Coronary artery (tissue), 2 donors: Measurements from ENCODE around the gene MAP3K1.

ENCODE experiments used
- DNase-seq: peaks from one replicate; pipeline ENCODE4 v3.0.0-alpha.2; 2017; ENCODE audit warnings: low spot score
- H3K27ac ChIP-seq, 2 donors: fragments of 200-600 bp; sonication (generic); one replicate each; pipeline ENCODE4 v1.5.1; 2016 to 2019
- H3K4me3 ChIP-seq: fragments of 200-600 bp; sonication (generic); 2 replicates; pipeline ENCODE4 v1.5.1; 2016; ENCODE audit warnings: mild to moderate bottlenecking, moderate library complexity
- TF ChIP-seq, protein P1 (sequence below): fragments of 200-600 bp; sonication (generic); IDR thresholded peaks from one replicate; pipeline ENCODE4 v1.5.1; 2019; ENCODE audit warnings: antibody characterized with exemption

The MAP3K1 gene

DNA sequence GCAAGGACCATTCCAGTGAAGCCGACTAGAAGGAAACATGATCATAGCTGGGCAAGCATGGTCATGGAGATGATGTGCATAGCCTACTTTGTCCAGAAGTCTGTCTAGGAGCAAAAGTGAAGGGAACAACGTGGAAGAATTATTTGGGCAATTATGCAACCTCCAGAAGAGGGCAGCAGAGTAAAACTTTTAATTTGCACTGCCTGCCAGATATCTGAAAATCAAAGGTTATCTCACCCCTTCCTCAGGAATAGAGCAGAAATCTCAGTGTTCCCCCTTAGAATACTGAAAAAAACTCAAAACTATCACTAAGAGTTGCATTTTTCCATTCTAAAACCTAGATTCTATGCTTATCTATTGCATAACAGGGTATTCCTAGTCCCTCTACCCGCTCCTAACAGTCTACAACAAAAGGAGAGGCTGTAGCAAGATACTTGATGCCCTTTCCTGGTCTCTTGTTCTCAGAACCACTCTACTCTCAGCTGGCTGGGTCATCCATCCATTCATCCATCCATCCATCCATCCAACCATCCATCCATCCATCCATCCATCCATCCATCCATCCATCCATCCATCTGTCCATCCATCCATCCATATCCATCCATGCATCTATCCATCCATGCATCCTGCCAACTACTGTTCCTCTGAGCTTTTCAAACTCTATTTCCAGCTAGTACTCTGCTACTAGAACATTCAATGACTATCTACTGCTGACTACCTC lies 85.7 kb downstream of the MAP3K1 start:
- no peak for DNase-seq
- Histone ChIP-seq H3K27ac (no peak overlapping the region), H3K4me3 (no peak overlapping the region)
- TF ChIP-seq, protein P1, sequence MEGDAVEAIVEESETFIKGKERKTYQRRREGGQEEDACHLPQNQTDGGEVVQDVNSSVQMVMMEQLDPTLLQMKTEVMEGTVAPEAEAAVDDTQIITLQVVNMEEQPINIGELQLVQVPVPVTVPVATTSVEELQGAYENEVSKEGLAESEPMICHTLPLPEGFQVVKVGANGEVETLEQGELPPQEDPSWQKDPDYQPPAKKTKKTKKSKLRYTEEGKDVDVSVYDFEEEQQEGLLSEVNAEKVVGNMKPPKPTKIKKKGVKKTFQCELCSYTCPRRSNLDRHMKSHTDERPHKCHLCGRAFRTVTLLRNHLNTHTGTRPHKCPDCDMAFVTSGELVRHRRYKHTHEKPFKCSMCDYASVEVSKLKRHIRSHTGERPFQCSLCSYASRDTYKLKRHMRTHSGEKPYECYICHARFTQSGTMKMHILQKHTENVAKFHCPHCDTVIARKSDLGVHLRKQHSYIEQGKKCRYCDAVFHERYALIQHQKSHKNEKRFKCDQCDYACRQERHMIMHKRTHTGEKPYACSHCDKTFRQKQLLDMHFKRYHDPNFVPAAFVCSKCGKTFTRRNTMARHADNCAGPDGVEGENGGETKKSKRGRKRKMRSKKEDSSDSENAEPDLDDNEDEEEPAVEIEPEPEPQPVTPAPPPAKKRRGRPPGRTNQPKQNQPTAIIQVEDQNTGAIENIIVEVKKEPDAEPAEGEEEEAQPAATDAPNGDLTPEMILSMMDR: peak; percentile 26

DNA sequence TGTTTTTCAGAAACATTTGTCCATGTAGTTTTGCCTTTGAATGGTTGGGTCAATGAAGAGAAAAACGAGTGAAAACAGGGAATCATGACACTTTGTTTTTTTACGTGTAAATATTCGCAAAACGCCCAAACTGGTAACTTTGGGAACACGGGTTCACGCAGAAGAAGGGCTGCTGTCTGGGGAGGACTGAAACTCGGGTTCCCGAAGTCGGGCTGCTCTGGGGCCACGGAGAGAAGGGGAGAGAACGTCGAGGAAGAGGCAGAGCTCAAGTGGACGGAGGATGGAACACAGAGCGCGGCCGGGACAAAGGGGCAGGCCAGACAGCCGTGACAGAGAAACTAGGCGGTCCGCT lies 93.6 kb downstream of the MAP3K1 start:
- peak overlapping the region; percentile 94 to 99 for H3K27ac ChIP-seq
- peak overlapping the region; percentile 93 for H3K4me3 ChIP-seq
- no peak for DNase-seq
- TF ChIP-seq, protein P1: no peak

DNA sequence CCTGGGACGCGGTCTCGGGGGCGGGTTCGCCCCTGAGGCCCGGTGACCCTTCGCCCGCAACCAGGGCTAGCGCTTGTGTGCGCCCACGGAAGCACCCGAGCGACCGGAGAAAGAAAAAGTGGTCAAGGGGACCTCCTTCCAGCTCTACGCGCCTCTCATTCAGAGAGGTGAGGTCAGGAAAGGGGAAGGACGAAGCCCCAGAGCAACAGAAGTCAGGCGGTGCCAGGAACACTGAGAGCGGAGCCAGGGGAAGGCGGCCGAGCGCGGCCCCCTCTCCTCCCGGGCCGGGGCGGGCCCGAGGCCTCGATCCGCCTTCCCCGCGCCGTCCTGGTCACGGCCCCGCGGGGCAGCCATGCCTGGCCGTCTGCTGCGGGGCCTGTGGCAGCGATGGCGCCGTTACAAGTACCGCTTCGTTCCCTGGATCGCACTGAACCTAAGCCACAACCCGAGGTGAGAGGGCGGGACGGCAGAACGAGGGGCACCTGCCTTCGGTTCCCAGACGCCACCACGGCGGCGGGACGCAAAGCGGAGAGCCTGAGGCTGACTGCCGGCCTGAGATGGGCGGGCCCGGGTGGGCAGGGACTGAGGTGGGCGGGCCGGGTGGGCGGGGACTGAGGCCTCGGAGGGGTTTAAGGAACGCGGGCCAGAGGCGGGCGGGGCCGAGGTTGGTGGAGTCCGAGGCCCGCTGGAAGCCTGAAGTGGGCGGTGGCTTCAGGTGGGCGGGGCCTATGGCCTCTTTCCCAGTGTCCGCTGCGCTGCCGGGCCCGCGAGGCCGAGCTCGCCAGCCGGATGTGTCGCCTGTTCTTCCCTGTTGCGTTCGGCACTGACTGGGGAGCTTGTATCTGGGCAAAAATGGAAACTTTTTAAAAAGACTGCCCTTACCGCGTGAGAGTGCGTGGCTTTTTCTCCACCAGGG lies 94.2 kb downstream of the MAP3K1 start, which contains the start of gene SETD9:
SETD9 (plus strand) TSS at position 303 of the 916 bp plus-strand sequence; CDS start at position 353, 50 bp downstream.
- peak; percentile 99 for DNase-seq
- Histone ChIP-seq H3K4me3 (peak within 1 kb of the TSS; percentile 93), H3K27ac (peak within 1 kb of the TSS; percentile 94 to 99)
- TF ChIP-seq, protein P1: no peak

DNA sequence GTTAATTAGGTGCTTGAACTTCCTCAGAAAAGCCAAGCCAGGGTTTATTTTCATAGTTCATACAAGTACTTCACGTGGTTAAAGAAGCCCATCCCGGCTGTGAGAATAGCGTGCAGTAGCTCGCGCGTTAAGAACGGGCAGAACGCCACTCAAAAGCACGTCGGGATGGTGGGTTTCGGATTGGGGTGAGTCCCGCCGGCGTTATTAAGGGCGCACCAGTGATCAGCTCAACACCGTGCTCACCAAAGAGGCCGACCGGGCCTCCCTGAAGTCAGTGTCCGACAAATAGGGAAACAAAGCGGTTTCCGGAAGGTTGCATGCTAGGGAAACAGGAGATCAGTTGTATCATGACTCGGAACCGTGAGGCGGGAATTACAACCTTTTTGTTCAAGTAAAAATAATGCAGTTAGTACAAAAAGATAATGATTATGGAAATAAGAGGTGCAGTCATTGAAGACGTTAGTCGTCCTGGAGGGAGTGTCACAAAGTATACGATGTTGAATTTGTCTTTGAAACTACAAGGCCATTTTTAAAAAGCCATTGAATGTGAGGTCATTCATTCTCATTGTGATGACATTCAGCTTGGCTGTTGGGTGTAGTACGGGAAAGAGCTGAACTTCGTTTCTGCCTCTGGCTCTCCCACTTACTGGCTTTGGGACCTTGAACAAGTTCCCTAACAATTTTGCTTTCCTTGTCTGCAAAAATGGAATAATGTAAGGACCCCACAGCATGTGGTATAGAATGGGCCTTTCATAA lies 95.0 kb downstream of the MAP3K1 start:
- TF ChIP-seq, protein P1: no peak
- DNase-seq: no peak
- peak overlapping the region; percentile 93 for H3K4me3 ChIP-seq
- peak overlapping the region; percentile 94 to 99 for H3K27ac ChIP-seq

DNA sequence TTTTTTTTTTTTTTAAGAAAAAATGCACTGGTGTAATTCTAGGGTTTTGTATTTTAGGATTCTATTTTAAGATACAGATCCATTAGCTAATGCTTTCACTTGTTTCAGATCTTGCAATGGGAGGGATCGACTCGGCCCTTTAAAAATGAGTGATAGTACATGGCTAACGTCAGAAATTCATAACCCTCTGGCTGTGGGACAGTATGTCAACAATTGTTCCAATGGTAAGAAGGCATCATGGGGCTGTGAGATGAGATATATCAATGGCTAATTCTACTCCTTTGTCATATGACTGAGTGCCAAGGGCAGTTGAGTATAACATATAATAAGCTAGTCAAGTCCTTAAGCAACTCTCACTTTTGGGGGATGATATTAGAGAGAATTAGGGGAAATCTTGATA lies 98.4 kb downstream of the MAP3K1 start:
- no peak for DNase-seq
- Histone ChIP-seq H3K27ac (no peak overlapping the region), H3K4me3 (no peak overlapping the region)
- TF ChIP-seq, protein P1: no peak

DNA sequence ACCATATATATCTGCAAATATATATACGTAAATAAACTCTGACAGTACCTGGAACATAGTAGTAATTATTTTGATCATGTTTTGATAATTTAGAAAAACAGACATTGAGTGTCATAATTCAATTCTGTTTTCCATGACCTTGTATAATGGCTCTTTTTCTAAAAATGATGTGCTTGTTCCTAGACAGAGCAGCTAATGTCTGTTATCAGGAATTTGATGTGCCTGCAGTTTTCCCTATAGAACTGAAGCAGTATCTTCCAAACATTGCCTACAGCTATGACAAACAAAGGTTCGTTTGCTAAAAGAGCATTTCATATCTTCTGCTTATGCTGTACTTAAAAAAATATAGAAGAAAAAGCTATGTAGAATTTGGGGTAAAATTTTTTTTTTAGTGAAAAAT lies 99.3 kb downstream of the MAP3K1 start:
- H3K4me3 ChIP-seq: no peak overlapping the region
- DNase-seq: no peak
- no peak overlapping the region for H3K27ac ChIP-seq
- TF ChIP-seq, protein P1: no peak
